CD4-positive, alpha-beta T cell (primary cell): ENCODE results near the gene DAO. TPM values are rescaled to one million over a fixed set of nuclear protein-coding genes. Genes with fewer than 3 reads are reported as not detected.

Experiments used
- ATAC-seq: fragments of 200-7000 bp; cut with Tn5 transposase; one replicate; pipeline ENCODE4 v1.10.0; 2022; ENCODE audit warnings: mild to moderate bottlenecking; ENCODE audit not compliant: poor library complexity
- CTCF ChIA-PET: fragments of 350-600 bp; sonication (Branson Sonifier 250); formaldehyde crosslinking; loops from one replicate; lab custom pipeline; 2021; ENCODE audit warnings: antibody characterized with exemption, inconsistent platforms; lab: Charles Lee
- POLR2A ChIA-PET: fragments of 350-600 bp; sonication (Branson Sonifier 250); formaldehyde crosslinking; loops from one replicate; lab custom pipeline; 2021; ENCODE audit warnings: antibody characterized with exemption, inconsistent platforms; lab: Charles Lee
- DNase-seq, 14 experiments: peaks; one replicate each; pipeline ENCODE4 v3.0.0-alpha.2; 2013 to 2020; ENCODE audit warnings: mixed read lengths in 2 of 14
- H3K27ac ChIP-seq, 2 donors: one replicate each; pipeline versions ENCODE4 v1.5.1 to v1.7.0; 2013; ENCODE audit warnings: low read length in 2 of 2, low read depth in 1 of 2, mild to moderate bottlenecking in 1 of 2
- H3K27me3 ChIP-seq, 2 experiments: 1 replicate in 1 of 2; 2 replicates in 1 of 2; pipeline versions ENCODE4 v1.6.1 to v1.7.0; 2013; ENCODE audit warnings: low read length in 2 of 2, control low read depth in 1 of 2, mild to moderate bottlenecking in 1 of 2, moderate library complexity in 1 of 2; ENCODE audit not compliant: insufficient read depth in 2 of 2, control insufficient read depth in 1 of 2
- H3K36me3 ChIP-seq: one replicate; pipeline ENCODE4 v1.6.1; 2013; ENCODE audit warnings: low read length, control low read depth; ENCODE audit not compliant: insufficient read depth
- H3K4me1 ChIP-seq: one replicate; pipeline ENCODE4 v1.6.1; 2013; ENCODE audit warnings: low read length, control low read depth; ENCODE audit not compliant: insufficient read depth
- H3K4me3 ChIP-seq: one replicate; pipeline ENCODE4 v1.5.1; 2013; ENCODE audit warnings: mild to moderate bottlenecking, low read length, moderate library complexity
- H3K9me3 ChIP-seq, 2 experiments: 1 replicate in 1 of 2; 2 replicates in 1 of 2; pipeline versions ENCODE4 v1.6.1 to v1.7.0; 2013; ENCODE audit warnings: low read length in 2 of 2, mild to moderate bottlenecking in 2 of 2, control low read depth in 1 of 2, moderate library complexity in 1 of 2; ENCODE audit not compliant: control insufficient read depth in 1 of 2, insufficient read depth in 1 of 2
- H3K27ac Mint-ChIP-seq: one replicate; pipeline ENCODE4 v1.8.0; 2020; ENCODE audit warnings: mixed read lengths
- H3K27me3 Mint-ChIP-seq: one replicate; pipeline ENCODE4 v1.8.0; 2021; ENCODE audit warnings: mixed read lengths
- H3K36me3 Mint-ChIP-seq: one replicate; pipeline ENCODE4 v1.8.0; 2021; ENCODE audit warnings: low read depth, mixed read lengths
- H3K4me1 Mint-ChIP-seq: one replicate; pipeline ENCODE4 v1.8.0; 2021; ENCODE audit warnings: low read depth, mixed read lengths
- H3K4me3 Mint-ChIP-seq: one replicate; pipeline ENCODE4 v1.8.0; 2020; ENCODE audit warnings: mild to moderate bottlenecking, mixed read lengths
- H3K9me3 Mint-ChIP-seq: one replicate; pipeline ENCODE4 v1.8.0; 2020; ENCODE audit warnings: mixed read lengths
- intact Hi-C, 2 experiments: fragments of 100-400 bp; cut with DNase I in 1 of 2; cut with micrococcal nuclease in 1 of 2; formaldehyde crosslinking; loops; one replicate each; pipeline versions ENCODE4 v1.15.1 to v1.9.0; 2023 to 2025; cut with DNase I, micrococcal nuclease
- total RNA-seq, 174 experiments: library from RNA in 2 of 174; stranded (reverse) in 2 of 174; gene quantifications; one replicate each; pipeline ENCODE4 v1.2.3 and lab custom pipeline; 2021 to 2026
- TF ChIP-seq, protein P1 (sequence below): fragments of 200-600 bp; IDR thresholded peaks from one replicate; pipeline ENCODE4 v1.8.0; 2022; ENCODE audit warnings: antibody characterized with exemption, mild to moderate bottlenecking

DAO gene
- total RNA-seq, 2 experiments from 2014 or later: not detected

DNA sequence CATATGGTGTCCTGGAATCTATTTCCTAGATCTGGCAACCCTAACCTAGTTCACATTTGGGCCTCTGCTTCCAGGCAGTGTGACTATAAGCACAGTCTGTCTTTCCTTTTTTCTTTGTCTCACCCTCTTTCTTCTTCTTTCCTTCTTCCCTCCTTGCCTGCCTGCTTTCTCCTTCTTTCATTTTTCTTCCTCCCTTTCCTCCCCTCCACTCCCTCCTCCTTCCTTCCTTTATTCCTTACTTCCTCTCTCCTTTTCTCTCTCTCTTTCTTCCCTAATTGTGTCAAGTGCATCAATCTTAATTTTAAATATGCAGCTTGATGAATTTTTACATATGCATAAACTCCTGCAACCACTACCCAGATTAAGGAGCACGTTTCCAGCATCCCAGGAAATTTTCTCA lies 4.6 kb upstream of the DAO start:
- intact Hi-C loops: no loop called here
- Mint-ChIP-seq H3K36me3 (no peaks in the 10 kb centered on the region), H3K4me1 (no peaks in the 10 kb centered on the region), H3K9me3 (no peaks in the 10 kb centered on the region), H3K4me3 (no peak overlapping the region), H3K27ac (no peak overlapping the region), H3K27me3 (no peaks in the 10 kb centered on the region)
- Histone ChIP-seq H3K36me3 (no peaks in the 10 kb centered on the region), H3K27ac (no peak overlapping the region), H3K4me3 (no peak overlapping the region), H3K4me1 (no peaks in the 10 kb centered on the region), H3K9me3 (no peaks in the 10 kb centered on the region), H3K27me3 (no peaks in the 10 kb centered on the region)
- CTCF ChIA-PET: no interaction called here
- DNase-seq: no peak
- TF ChIP-seq, protein P1, sequence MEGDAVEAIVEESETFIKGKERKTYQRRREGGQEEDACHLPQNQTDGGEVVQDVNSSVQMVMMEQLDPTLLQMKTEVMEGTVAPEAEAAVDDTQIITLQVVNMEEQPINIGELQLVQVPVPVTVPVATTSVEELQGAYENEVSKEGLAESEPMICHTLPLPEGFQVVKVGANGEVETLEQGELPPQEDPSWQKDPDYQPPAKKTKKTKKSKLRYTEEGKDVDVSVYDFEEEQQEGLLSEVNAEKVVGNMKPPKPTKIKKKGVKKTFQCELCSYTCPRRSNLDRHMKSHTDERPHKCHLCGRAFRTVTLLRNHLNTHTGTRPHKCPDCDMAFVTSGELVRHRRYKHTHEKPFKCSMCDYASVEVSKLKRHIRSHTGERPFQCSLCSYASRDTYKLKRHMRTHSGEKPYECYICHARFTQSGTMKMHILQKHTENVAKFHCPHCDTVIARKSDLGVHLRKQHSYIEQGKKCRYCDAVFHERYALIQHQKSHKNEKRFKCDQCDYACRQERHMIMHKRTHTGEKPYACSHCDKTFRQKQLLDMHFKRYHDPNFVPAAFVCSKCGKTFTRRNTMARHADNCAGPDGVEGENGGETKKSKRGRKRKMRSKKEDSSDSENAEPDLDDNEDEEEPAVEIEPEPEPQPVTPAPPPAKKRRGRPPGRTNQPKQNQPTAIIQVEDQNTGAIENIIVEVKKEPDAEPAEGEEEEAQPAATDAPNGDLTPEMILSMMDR: no peak
- no peak for ATAC-seq
- POLR2A ChIA-PET: no interaction called here

DNA sequence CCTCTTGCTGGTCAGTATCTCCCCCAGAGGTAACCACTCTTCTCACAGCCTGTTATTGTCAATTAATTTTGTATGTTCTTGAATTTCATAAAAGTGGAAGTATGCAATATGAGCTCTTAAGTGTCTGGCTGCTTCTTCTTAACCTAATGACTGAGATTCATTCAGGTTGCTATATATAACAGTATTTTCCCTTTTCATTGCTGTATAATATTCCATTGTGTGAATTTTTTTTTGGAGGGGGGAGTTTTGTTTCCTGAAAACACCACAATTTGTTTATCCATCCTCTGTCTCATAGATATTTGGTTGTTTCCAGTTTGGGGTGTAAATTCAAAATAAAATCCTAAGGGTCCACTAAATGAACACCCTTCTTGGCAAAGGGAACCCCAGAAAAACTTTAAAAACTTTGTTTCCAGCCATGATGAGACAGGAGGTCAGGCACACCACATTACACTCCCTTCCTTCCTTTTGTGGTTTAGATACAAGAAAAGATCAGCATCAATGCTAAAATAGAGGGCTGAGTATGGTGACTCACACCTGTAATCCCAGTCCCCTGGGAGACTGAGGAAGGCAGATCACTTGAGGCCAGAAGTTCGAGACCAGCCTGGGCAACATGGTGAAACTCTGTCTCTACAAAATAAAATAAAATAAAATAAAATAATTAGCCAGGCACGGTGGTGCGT lies 4.1 kb upstream of the DAO start:
- Mint-ChIP-seq H3K27me3 (no peaks in the 10 kb centered on the region), H3K36me3 (no peaks in the 10 kb centered on the region), H3K4me3 (no peak overlapping the region), H3K27ac (no peak overlapping the region), H3K4me1 (no peaks in the 10 kb centered on the region), H3K9me3 (no peaks in the 10 kb centered on the region)
- DNase-seq (no peak), ATAC-seq (no peak)
- no peaks in the 10 kb centered on the region for H3K9me3 ChIP-seq
- no peaks in the 10 kb centered on the region for H3K36me3 ChIP-seq
- H3K27me3 ChIP-seq: no peaks in the 10 kb centered on the region
- POLR2A ChIA-PET: no interaction called here
- TF ChIP-seq, protein P1: no peak
- intact Hi-C loops: no loop called here
- no peak overlapping the region for H3K27ac ChIP-seq
- no peaks in the 10 kb centered on the region for H3K4me1 ChIP-seq
- no peak overlapping the region for H3K4me3 ChIP-seq
- CTCF ChIA-PET: no interaction called here

DNA sequence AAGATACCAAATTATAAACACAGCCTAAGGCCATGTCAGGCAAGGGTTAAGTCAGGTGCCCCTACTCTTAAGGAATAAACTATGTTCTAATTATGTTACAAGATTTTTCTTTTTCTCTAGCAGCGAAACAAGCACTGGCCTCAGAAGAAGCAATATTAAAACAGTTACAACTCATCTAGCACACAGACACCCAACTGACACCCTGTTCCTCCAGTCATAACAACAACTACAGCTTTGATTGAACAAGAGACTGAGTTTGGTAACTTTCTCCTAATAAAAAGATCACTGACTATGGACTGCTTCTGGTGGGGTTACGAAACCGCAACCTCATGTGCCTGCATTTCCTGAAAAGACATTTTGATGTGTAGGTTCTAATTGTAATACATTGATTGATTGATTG lies 3.3 kb upstream of the DAO start:
- intact Hi-C loops: no loop called here
- Histone ChIP-seq H3K27me3 (no peaks in the 10 kb centered on the region), H3K4me3 (no peak overlapping the region), H3K4me1 (no peaks in the 10 kb centered on the region), H3K27ac (no peak overlapping the region), H3K36me3 (no peaks in the 10 kb centered on the region), H3K9me3 (no peaks in the 10 kb centered on the region)
- ChIA-PET POLR2A (no interaction called here), CTCF (no interaction called here)
- H3K27ac Mint-ChIP-seq: no peak overlapping the region
- no peaks in the 10 kb centered on the region for H3K9me3 Mint-ChIP-seq
- DNase-seq: no peak
- no peak overlapping the region for H3K4me3 Mint-ChIP-seq
- no peaks in the 10 kb centered on the region for H3K27me3 Mint-ChIP-seq
- TF ChIP-seq, protein P1: no peak
- no peaks in the 10 kb centered on the region for H3K36me3 Mint-ChIP-seq
- ATAC-seq: no peak
- no peaks in the 10 kb centered on the region for H3K4me1 Mint-ChIP-seq
